Urinary bladder (tissue), 4 donors: ENCODE data around the gene RFTN2. TPM values are rescaled to one million over a fixed set of nuclear protein-coding genes. Genes with fewer than 3 reads are reported as not detected.
"Not testable (repeated sequence)": the region's sequence is repeated elsewhere in the genome, so short reads cannot be mapped to it uniquely, and the experiment has no call there.

Experiments used
- DNase-seq: peaks from one replicate; pipeline ENCODE4 v3.0.0-alpha.2; 2015; ENCODE audit errors: extremely low spot score
- H3K27ac ChIP-seq: one replicate; pipeline ENCODE4 v1.5.1; 2013; ENCODE audit warnings: low read depth, mild to moderate bottlenecking, moderate library complexity
- H3K36me3 ChIP-seq: one replicate; pipeline ENCODE4 v1.6.1; 2013; ENCODE audit warnings: mild to moderate bottlenecking, moderate library complexity; ENCODE audit not compliant: insufficient read depth
- H3K4me1 ChIP-seq: one replicate; pipeline ENCODE4 v1.6.1; 2013; ENCODE audit warnings: mild to moderate bottlenecking, moderate library complexity; ENCODE audit not compliant: insufficient read depth
- H3K4me3 ChIP-seq: one replicate; pipeline ENCODE4 v1.5.1; 2013; ENCODE audit warnings: low read depth, low read length
- WGBS: extraction: QIAGEN DNeasy Blood & Tissue Kit; methylation state at CpG from one replicate; pipeline ENCODE4 v1.1.7; 2013; 5-methylcytosine and 5-hydroxymethylcytosine counted together
- polyA plus RNA-seq: library from polyadenylated mRNA; stranded (reverse); fragments of 200-250 nt; gene quantifications from one replicate; pipeline ENCODE4 v1.2.3, GENCODE V29; 2013
- total RNA-seq: library from RNA; depleted of rRNA; stranded (reverse); fragments of >200 nt; gene quantifications from one replicate; pipeline ENCODE4 v1.2.3, GENCODE V29; 2014
- donor health status: healthy with polysubstance abuse.
- donor health status: healthy.

Gene RFTN2
- total and polyA plus RNA-seq, 2 donors = 4.0 to 37.4 TPM

DNA sequence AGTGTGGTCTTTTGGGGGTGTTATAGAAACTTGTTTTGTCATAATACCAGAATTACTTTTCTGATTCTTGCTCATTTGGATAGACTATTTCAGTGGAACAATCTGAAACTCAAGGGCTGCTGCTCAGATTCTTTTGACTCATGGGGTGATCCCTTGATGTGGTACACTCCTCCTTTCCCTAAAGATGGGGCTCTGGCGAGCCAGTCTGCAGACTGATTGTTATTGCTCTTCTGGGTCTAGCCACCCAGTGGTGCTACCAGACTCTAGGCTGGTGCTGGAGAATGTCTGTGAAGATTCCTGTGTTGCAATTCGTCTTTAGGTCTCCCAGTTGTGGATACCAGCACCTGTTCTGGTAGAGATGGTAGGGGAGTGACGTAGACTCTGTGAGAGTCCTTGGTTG is 25.6 kb upstream of the RFTN2 start:
- Histone ChIP-seq H3K4me3 (no peak overlapping the region), H3K27ac (no peak overlapping the region), H3K4me1 (no peaks in the 10 kb centered on the region), H3K36me3 (no peaks in the 10 kb centered on the region)
- no peak for DNase-seq
- 75% methylated on average over 3 of the region's 3 CpGs for WGBS

DNA sequence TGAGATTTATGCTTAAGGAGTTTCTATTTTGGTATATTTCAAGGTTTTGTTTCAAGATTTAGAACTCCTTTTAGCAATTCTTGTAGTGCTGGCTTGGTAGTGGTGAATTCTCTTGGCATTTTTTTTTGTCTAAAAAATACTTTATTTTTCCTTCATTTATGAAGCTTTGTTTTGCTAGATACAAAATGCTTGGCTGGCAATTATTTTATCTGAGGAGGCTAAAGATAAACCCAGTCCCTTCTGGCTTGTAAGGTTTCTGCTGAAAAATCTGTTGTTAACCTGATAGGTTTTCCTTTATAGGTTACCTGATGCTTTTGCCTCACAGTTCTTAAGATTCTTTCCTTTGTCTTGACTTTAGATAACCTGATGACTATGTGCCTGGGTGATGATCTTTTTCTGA is 24.3 kb upstream of the RFTN2 start:
- DNase-seq, H3K36me3 ChIP-seq, H3K4me3 ChIP-seq, H3K27ac ChIP-seq, H3K4me1 ChIP-seq: not testable (repeated sequence)

DNA sequence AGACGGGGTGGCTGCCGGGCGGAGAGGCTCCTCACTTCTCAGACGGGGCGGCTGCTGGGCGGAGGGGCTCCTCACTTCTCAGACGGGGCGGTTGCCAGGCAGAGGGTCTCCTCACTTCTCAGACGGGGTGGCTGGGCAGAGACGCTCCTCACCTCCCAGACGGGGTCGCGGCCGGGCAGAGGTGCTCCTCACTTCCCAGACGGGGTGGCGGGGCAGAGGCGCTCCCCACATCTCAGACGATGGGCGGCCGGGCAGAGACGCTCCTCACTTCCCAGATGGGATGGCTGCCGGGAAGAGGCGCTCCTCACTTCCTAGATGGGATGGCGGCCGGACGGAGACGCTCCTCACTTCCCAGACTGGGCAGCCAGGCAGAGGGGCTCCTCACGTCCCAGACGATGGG is 21.2 kb upstream of the RFTN2 start:
- WGBS = 94% methylated on average over 24 of the region's 29 CpGs
- H3K36me3 ChIP-seq, H3K27ac ChIP-seq, DNase-seq, H3K4me3 ChIP-seq, H3K4me1 ChIP-seq: not testable (repeated sequence)

DNA sequence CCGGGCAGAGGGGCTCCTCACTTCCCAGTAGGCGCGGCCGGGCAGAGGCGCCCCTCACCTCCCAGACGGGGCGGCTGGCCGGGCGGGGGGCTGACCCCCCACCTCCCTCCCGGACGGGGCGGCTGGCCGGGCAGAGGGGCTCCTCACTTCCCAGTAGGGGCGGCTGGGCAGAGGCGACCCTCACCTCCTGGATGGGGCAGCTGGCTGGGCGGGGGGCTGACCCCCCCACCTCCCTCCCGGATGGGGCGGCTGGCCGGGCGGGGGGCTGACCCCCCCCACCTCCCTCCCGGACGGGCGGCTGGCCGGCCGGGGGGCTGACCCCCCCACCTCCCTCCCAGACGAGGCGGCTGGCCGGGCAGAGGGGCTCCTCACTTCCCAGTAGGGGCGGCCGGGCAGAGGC is 20.6 kb upstream of the RFTN2 start:
- H3K27ac ChIP-seq, H3K36me3 ChIP-seq, H3K4me1 ChIP-seq, H3K4me3 ChIP-seq, DNase-seq: not testable (repeated sequence)
- WGBS = 95% methylated on average over 20 of the region's 30 CpGs

DNA sequence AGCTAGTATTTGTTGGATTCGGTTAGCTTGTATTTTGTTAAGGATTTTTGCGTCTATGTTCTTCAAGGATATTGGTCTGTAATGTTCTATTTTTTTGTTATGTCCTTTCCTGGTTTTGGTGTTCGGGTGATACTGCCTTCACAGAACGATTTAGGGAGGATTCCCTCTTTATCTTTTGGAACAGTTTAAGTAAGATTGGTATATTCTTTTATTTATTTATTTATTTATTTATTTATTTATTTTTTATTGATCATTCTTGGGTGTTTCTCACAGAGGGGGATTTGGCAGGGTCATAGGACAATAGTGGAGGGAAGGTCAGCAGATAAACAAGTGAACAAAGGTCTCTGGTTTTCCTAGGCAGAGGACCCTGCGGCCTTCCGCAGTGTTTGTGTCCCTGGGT is 19.8 kb upstream of the RFTN2 start:
- not testable (repeated sequence) for DNase-seq, H3K27ac ChIP-seq, H3K4me3 ChIP-seq, H3K4me1 ChIP-seq, H3K36me3 ChIP-seq
- 95% methylated on average over 4 of the region's 6 CpGs for WGBS

DNA sequence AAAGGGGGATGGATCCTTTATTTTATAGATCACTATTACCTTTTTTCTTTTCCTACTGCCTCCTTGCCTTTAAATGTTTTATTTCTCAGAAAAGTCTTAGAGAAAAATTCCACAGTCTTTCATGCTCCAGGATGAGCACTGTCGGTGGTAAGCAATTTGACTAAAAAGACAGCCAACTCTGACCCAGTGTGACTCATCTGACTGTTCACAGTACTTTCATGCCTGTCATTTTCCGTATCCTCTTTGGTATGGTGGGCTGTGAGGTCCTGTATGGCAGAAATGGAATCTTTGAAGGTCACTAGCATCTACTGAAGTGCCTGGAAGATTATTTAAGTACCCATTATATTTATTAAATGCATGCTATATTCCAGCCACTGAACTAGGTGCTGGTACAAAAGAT is 2.1 kb upstream of the RFTN2 start:
- WGBS = 46% methylated on average over 2 of the region's 2 CpGs
- H3K4me3 ChIP-seq = no peak overlapping the region
- peaks cover 2% of the 10 kb centered on the region for H3K4me1 ChIP-seq
- no peaks in the 10 kb centered on the region for H3K36me3 ChIP-seq
- DNase-seq = no peak
- no peak overlapping the region for H3K27ac ChIP-seq

DNA sequence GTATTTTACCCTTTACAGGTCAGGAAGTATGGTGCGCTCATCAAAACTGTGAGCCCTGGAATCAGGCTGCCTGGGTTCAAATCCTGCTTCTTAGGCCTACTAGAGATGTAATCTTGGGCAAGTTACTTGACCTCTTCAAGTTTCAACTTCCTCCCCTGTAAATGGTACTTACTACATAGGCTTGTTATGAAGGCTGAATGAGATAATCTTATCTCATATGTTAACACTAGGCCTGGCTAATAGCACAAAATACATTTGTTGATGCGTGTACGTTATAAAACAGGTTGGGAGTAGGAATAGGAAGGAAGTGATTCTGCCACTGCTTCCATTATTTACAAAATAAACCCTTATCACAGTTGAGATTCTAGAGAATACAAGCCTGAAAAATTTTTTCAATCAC is 1.7 kb upstream of the RFTN2 start:
- Histone ChIP-seq H3K4me1 (peaks cover 2% of the 10 kb centered on the region), H3K36me3 (no peaks in the 10 kb centered on the region), H3K27ac (no peak overlapping the region), H3K4me3 (no peak overlapping the region)
- DNase-seq = no peak
- WGBS = 60% methylated on average over 3 of the region's 3 CpGs

DNA sequence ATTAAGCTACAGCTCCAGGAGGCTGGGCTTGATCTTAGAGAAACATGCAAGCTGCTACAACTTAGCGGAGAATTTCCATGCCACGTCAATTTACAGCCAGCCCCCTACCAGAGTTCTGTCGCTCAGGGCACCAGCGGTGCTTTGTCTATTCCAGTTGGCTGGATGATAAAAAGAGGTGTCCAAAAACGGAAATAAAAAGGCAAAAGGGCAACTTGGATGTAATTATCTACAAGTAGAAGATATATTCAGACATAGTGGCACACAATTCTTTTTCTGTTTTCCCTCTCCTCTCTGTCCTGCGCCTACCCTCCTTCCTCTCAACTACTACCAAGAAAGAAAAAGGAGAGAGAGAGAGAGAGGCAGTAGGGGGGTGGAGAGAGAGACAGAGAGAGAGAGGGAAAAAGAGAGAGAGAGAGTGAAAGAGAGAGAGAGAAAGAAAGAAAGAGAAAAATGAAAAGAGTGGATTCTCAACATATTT is 363 bp upstream of the RFTN2 start:
- WGBS = 19% methylated on average over 6 of the region's 6 CpGs
- peak; percentile 57 for DNase-seq
- H3K27ac ChIP-seq = no peak overlapping the region
- H3K36me3 ChIP-seq = no peaks in the 10 kb centered on the region
- peaks cover 2% of the 10 kb centered on the region for H3K4me1 ChIP-seq
- H3K4me3 ChIP-seq = peak overlapping the region; percentile 26

DNA sequence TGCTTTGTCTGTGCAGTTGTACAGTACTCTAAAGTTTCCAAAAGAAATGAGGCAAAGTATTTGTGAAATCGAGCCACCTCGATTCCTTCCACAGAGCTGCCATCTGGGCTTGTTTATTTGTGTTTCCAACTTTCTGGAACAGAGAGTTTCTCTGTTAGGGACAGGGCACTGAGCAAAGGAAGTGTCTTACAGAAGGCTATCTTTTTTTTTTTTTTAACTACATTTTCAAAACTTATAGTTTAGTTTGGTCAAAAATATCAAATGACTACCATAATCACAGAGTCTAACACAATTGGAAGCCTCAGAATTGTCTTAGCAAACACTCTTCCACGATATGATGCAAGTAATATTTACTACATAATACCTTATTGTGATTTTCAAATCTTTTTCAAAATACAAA is 796 bp downstream of the RFTN2 start:
- Histone ChIP-seq H3K27ac (no peak overlapping the region), H3K4me1 (peaks cover 2% of the 10 kb centered on the region), H3K36me3 (no peaks in the 10 kb centered on the region), H3K4me3 (peak overlapping the region; percentile 22)
- no peak for DNase-seq
- WGBS = 23% methylated on average over 3 of the region's 3 CpGs

DNA sequence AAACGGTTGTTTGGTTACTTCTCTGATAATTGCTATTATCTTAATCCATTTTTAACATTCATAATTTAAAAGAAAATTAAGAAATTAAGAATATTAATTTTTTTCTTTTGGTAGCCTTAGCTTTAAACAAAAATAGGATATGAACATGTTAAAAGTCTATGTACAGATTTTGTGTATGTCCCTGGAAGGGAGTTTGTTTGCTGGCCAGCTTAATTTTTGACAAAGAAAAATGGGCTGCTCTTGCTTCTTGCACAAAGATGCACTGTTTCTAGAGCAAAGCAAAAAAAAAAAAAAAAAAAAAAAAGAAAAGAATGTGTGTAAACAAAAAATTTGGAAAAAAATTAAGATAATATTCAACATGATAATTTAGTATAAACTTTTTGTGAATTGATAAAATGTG is 1.3 kb downstream of the RFTN2 start:
- Histone ChIP-seq H3K36me3 (no peaks in the 10 kb centered on the region), H3K4me3 (no peak overlapping the region), H3K4me1 (peaks cover 2% of the 10 kb centered on the region), H3K27ac (no peak overlapping the region)
- DNase-seq = no peak
- 51% methylated on average over 1 of the region's 1 CpG for WGBS

DNA sequence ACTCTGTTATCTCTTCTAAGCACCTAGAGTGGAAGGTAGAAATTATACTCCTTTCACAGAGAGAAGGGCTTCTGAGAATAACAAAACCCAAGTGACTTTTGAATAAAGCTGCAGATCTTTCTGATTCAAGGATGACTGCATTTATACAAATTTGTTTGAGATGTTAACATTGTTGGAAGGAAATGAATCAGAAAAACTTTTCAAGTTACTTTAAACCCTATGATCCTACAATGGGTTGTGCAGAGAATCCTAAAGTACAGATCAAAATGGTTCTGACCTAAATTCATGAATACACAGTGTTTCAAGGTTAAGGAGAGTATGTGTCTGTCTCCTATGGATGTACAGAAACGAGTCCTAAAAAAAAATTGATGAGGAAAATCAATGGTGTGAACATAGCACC is 1.8 kb downstream of the RFTN2 start:
- WGBS = 39% methylated on average over 1 of the region's 1 CpG
- Histone ChIP-seq H3K4me1 (peaks cover 2% of the 10 kb centered on the region), H3K36me3 (no peaks in the 10 kb centered on the region), H3K4me3 (peak overlapping the region; percentile 14), H3K27ac (no peak overlapping the region)
- no peak for DNase-seq

DNA sequence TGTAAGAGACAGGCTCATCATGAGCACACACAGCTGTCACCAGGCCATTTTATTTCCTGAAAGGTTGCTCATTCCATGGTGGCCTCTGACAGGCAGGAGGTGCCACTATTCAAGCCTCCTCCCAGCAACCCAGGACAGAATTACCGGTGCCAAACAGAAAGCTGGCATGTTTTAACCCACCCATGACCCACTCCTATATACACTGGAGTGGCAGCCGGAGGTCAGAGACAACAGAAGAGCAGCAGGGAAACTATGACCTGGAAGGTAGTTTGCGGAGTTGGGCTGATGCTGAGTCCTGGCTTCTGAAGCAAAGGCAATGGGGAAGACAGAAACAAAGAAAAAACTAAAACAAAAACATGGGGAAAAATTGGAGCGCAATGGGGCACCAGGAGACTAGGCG is 2.3 kb downstream of the RFTN2 start:
- 67% methylated on average over 5 of the region's 5 CpGs for WGBS
- no peaks in the 10 kb centered on the region for H3K36me3 ChIP-seq
- no peak overlapping the region for H3K27ac ChIP-seq
- no peak for DNase-seq
- peak overlapping the region; percentile 14 for H3K4me3 ChIP-seq
- H3K4me1 ChIP-seq = peaks cover 2% of the 10 kb centered on the region

DNA sequence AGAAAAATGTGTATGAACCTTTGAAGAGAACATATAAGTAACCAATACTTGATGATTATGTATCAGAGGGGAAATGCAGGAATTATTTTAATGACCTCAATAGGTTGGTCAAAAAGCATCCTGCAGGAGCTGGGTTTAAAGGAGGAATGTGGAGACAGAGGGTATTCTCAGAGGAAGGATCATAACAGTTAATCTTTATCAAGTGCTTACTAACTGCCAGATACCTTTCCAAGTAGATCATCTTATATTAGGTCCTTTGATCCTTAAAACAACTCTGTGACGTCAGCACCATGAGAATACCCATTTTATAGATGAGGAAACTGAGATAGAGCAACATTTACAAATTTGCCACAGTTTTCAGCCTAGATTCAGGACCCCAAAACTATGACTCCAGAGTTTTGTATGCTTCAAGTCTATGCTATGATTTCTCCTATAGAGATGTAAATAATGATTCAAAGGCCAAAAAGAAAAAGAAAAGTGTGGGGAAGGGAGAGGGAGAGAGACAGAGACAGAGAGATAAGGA is 3.0 kb downstream of the RFTN2 start:
- no peak overlapping the region for H3K27ac ChIP-seq
- H3K4me3 ChIP-seq = no peak overlapping the region
- DNase-seq = no peak
- peaks cover 2% of the 10 kb centered on the region for H3K4me1 ChIP-seq
- H3K36me3 ChIP-seq = no peaks in the 10 kb centered on the region
- 31% methylated on average over 1 of the region's 1 CpG for WGBS

DNA sequence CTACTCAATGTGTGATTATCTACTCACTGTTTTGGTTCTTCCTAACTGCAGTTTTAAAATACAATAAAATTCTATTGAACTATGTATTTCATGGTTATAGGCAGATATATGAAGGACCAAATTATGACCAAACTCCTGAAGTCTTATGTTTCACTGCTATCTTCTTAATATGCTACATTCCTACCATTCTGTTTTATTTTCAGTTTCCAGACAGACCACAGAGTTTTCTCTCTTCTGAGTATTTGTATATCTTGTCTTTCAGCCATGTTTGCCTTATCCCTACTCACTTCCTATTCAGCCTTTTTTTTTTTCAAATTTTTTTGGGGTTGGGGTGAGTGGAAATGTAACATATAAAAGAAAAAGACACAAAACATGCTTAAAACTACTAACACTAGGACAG is 6.3 kb downstream of the RFTN2 start:
- Histone ChIP-seq H3K4me3 (no peak overlapping the region), H3K36me3 (no peaks in the 10 kb centered on the region), H3K27ac (no peak overlapping the region), H3K4me1 (peaks cover 2% of the 10 kb centered on the region)
- no peak for DNase-seq

DNA sequence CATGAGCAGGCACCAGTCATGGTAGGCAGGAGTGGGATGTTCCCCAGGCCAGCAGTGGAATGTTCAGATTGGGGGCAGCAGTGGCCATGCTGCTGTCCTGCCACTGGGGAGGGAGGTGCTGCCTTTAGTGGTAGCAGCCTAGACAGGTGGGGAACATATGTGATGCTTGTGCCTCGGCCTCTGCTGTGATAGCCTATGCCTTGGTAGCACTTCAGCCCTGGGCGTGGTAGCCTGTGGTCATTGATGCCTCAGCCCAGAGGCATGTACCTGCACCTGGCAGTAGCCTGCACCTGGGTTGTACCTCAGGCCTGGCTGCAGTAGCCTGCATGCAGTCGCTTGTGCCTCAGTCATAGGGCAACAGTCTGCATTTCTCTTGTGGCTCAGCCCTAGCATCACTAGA is 7.1 kb downstream of the RFTN2 start:
- Histone ChIP-seq H3K4me1 (peaks cover under 1% of the 10 kb centered on the region), H3K27ac (no peak overlapping the region), H3K4me3 (no peak overlapping the region), H3K36me3 (no peaks in the 10 kb centered on the region)
- DNase-seq = no peak
- WGBS = 91% methylated on average over 3 of the region's 3 CpGs
